HCT116 (cell line): ENCODE data around the gene VPS25. TPM values are rescaled to one million over a fixed set of nuclear protein-coding genes. Genes with fewer than 3 reads are reported as not detected.

Experiments
- ATAC-seq: fragments of 200-7000 bp; cut with Tn5 transposase; 2 replicates; pipeline ENCODE4 v1.9.1; 2020; ENCODE audit warnings: mild to moderate bottlenecking, moderate library complexity
- BruUV-seq: library from RNA; stranded (reverse); fragments of 400-500 nt; replicated peaks from 2 replicates; lab custom pipeline; 2021; lab: Mats Ljungman, UMichigan
- CTCF ChIA-PET: fragments of 300-600 bp; sonication (Branson Sonifier 250); formaldehyde crosslinking; loops from one replicate; lab custom pipeline; 2021; ENCODE audit warnings: antibody characterized with exemption; lab: Charles Lee
- POLR2A ChIA-PET: fragments of 300-600, 350-600 bp; sonication (Branson Sonifier 250); formaldehyde crosslinking; loops from one replicate; lab custom pipeline; 2021; ENCODE audit warnings: antibody characterized with exemption; lab: Charles Lee
- RAD21 ChIA-PET, 2 experiments: fragments of 300-600 bp; sonication (Branson Sonifier 250); formaldehyde crosslinking; loops; one replicate each; lab custom pipeline; 2023; ENCODE audit warnings: low total read pairs in 2 of 2; ENCODE audit not compliant: uncharacterized antibody in 2 of 2, unreplicated experiment in 2 of 2, low non-redundant PET in 1 of 2; lab: Charles Lee
- DNase-seq: peaks from one replicate; pipeline ENCODE4 v3.0.0-alpha.2; 2010; ENCODE audit warnings: low read depth, low spot score
- H2AFZ ChIP-seq: fragments of 200-600 bp; shearing (Covaris generic), sonication (generic); 2 replicates; pipeline ENCODE4 v1.6.1; 2017; ENCODE audit warnings: low read depth, mixed run types, mixed read lengths, antibody characterized with exemption, low read length; ENCODE audit not compliant: poor library complexity, severe bottlenecking
- H3K27ac ChIP-seq: 2 replicates; pipeline ENCODE4 v1.5.1; 2012; ENCODE audit warnings: low read depth, low read length
- H3K27me3 ChIP-seq: fragments of 200-600 bp; sonication (generic); 2 replicates; pipeline ENCODE4 v1.6.1; 2016; ENCODE audit warnings: mixed run types, low read length, mixed read lengths; ENCODE audit not compliant: insufficient read depth
- H3K36me3 ChIP-seq, 2 experiments: fragments of 200-500 bp in 1 of 2; fragments of 200-600 bp in 1 of 2; sonication (Bioruptor generic) in 1 of 2; sonication (generic) in 1 of 2; 2 replicates each; pipeline versions ENCODE4 v1.5.1 to v1.6.1; 2014 to 2016; ENCODE audit warnings: low read length in 2 of 2, inconsistent platforms in 1 of 2, mixed read lengths in 1 of 2, mixed run types in 1 of 2; ENCODE audit not compliant: insufficient read depth in 2 of 2, control insufficient read depth in 1 of 2
- H3K4me1 ChIP-seq, 2 experiments: fragments of 200-600 bp in 1 of 2; sonication (generic) in 1 of 2; 2 replicates each; pipeline versions ENCODE4 v1.5.1 to v1.6.1; 2012 to 2017; ENCODE audit warnings: low read length in 2 of 2, inconsistent platforms in 1 of 2, mild to moderate bottlenecking in 1 of 2, mixed read lengths in 1 of 2, mixed run types in 1 of 2, moderate library complexity in 1 of 2; ENCODE audit not compliant: insufficient read depth in 2 of 2, control insufficient read depth in 1 of 2
- H3K4me2 ChIP-seq: fragments of 200-600 bp; sonication (generic); 2 replicates; pipeline ENCODE4 v1.6.1; 2017; ENCODE audit warnings: mixed run types, low read length, mixed read lengths
- H3K4me3 ChIP-seq, 2 experiments: fragments of 200-600 bp in 1 of 2; sonication (generic) in 1 of 2; replicated peaks in 1 of 2; 2 replicates each; pipeline ENCODE4 v1.5.1; 2011 to 2016; ENCODE audit warnings: low read length in 2 of 2, control low read depth in 1 of 2, low read depth in 1 of 2, mild to moderate bottlenecking in 1 of 2, mixed read lengths in 1 of 2, mixed run types in 1 of 2
- H3K79me2 ChIP-seq: fragments of 200-600 bp; sonication (generic); 2 replicates; pipeline ENCODE4 v1.6.1; 2017; ENCODE audit warnings: mild to moderate bottlenecking, mixed run types, low read length, moderate library complexity, mixed read lengths; ENCODE audit not compliant: insufficient read depth
- H3K9ac ChIP-seq: fragments of 200-600 bp; sonication (generic); 2 replicates; pipeline ENCODE4 v1.6.1; 2016; ENCODE audit warnings: low read length, mixed read lengths
- H3K9me2 ChIP-seq: fragments of 200-600 bp; sonication (generic), shearing (Covaris generic); 2 replicates; pipeline ENCODE4 v1.6.1; 2017; ENCODE audit warnings: mixed run types, mild to moderate bottlenecking, moderate library complexity; ENCODE audit not compliant: insufficient read depth
- H3K9me3 ChIP-seq, 2 experiments: fragments of 200-500 bp in 1 of 2; fragments of 200-600 bp in 1 of 2; sonication (Bioruptor generic) in 1 of 2; sonication (generic) in 1 of 2; 2 replicates each; pipeline ENCODE4 v1.6.1; 2014 to 2017; ENCODE audit warnings: low read length in 2 of 2, mixed read lengths in 2 of 2, inconsistent platforms in 1 of 2, low read depth in 1 of 2, mild to moderate bottlenecking in 1 of 2, mixed run types in 1 of 2, moderate library complexity in 1 of 2; ENCODE audit not compliant: control insufficient read depth in 1 of 2, insufficient read depth in 1 of 2
- H4K20me1 ChIP-seq: fragments of 200-600 bp; sonication (generic), shearing (Covaris generic); 2 replicates; pipeline ENCODE4 v1.6.1; 2017; ENCODE audit warnings: mixed run types, mild to moderate bottlenecking, moderate library complexity; ENCODE audit not compliant: insufficient read depth
- CBX3 ChIP-seq: IDR thresholded peaks from 2 replicates; pipeline ENCODE4 v1.6.1; 2012; ENCODE audit warnings: low read depth
- FOSL1 ChIP-seq: IDR thresholded peaks from 2 replicates; pipeline ENCODE4 v1.6.1; 2012; ENCODE audit warnings: low read depth
- SRF ChIP-seq: IDR thresholded peaks from 2 replicates; pipeline ENCODE4 v1.6.1; 2012; ENCODE audit warnings: low read depth
- TCF7L2 ChIP-seq: IDR thresholded peaks from 2 replicates; pipeline ENCODE4 v1.7.0; 2011; ENCODE audit warnings: borderline replicate concordance, inconsistent platforms; ENCODE audit not compliant: insufficient read depth, insufficient read length; ENCODE audit errors: extremely low read depth
- ZBTB33 ChIP-seq: IDR thresholded peaks from 2 replicates; pipeline ENCODE4 v1.6.1; 2011; ENCODE audit warnings: mild to moderate bottlenecking, low read length, moderate library complexity; ENCODE audit not compliant: insufficient replicate concordance; ENCODE audit errors: extremely low read depth
- ZFX ChIP-seq: fragments of 450-650 bp; IDR thresholded peaks from 2 replicates; pipeline ENCODE4 v1.6.1; 2017
- ZNF274 ChIP-seq: fragments of 200-500 bp; sonication (Bioruptor generic); IDR thresholded peaks from 2 replicates; pipeline ENCODE4 v1.6.1; 2014; ENCODE audit warnings: mild to moderate bottlenecking, low read depth, low read length, inconsistent platforms
- intact Hi-C: fragments of 100-400 bp; cut with micrococcal nuclease; formaldehyde crosslinking; loops from 2 replicates; pipeline ENCODE4 v1.10.0; 2022
- total RNA-seq: library from RNA; stranded (reverse); gene quantifications from one replicate; pipeline ENCODE4 v1.2.1, GENCODE V29; 2021; ENCODE audit not compliant: unreplicated experiment

Gene VPS25
- total RNA-seq, 1 experiment from 2014 or later, result 57.0 TPM

- Histone ChIP-seq H3K79me2 (no peaks in the 10 kb centered on the region), H3K9me2 (no peaks in the 10 kb centered on the region), H3K4me3 (no peak overlapping the region), H3K9me3 (no peaks in the 10 kb centered on the region), H3K4me1 (peaks cover 3 to 20% of the 10 kb centered on the region in 2 experiments; a peak in 3 of 4 replicates), H3K9ac (no peak overlapping the region), H3K27me3 (no peaks in the 10 kb centered on the region), H4K20me1 (no peaks in the 10 kb centered on the region), H3K27ac (no peak overlapping the region), H2AFZ (no peak overlapping the region), H3K4me2 (no peak overlapping the region), H3K36me3 (peaks cover under 1% of the 10 kb centered on the region in 2 experiments; a peak in 1 of 4 replicates)
- intact Hi-C loops, result no loop called here
- DNase-seq, result no peak
- no peak for ATAC-seq
- CTCF ChIA-PET, result no interaction called here
- no TSS peak for BruUV-seq
- POLR2A ChIA-PET, result no interaction called here
- no peak for TF ChIP-seq SRF
- TF ChIP-seq ZBTB33, result no peak
- TF ChIP-seq TCF7L2, result no peak
- no peak for TF ChIP-seq CBX3
- no peak for TF ChIP-seq ZFX
- no peak for TF ChIP-seq ZNF274
- TF ChIP-seq FOSL1, result no peak
- RAD21 ChIA-PET, result no interaction called here
These were observed 11.2 kb downstream of the VPS25 start for GRCh38 chr17:42784409-42784808.
